ENCODE results near the gene ACYP1.

Gene ACYP1

GRCh38 chr14:75050852-75051555 lies 12.8 kb downstream of the ACYP1 start, which contains the start of gene MLH3:
Gene MLH3 (minus strand): TSS chr14:75051467. CDS start chr14:75049655, 1,812 bp downstream.
- H3K27me3 ChIP-seq (ENCODE audit: insufficient read depth, low read length, poor library complexity, severe bottlenecking): no peaks in the 10 kb centered on the region
- no peaks in the 10 kb centered on the region for H3K9me2 ChIP-seq (replicated peaks; ENCODE audit: low read depth, low read length)
- peaks cover 5% of the 10 kb centered on the region for H4K20me1 ChIP-seq (ENCODE audit: insufficient read depth, low read length, poor library complexity, severe bottlenecking)
- no peaks in the 10 kb centered on the region for H3K36me3 ChIP-seq (ENCODE audit: insufficient read depth, low read length)
- peak within 1 kb of the TSS; percentile 80 for H3K4me2 ChIP-seq (ENCODE audit: low read depth, low read length, poor library complexity, severe bottlenecking)
- H3K4me1 ChIP-seq (ENCODE audit: insufficient read depth, low read length, poor library complexity, severe bottlenecking): peaks cover 17% of the 10 kb centered on the region
- no peaks in the 10 kb centered on the region for H3K9me3 ChIP-seq (ENCODE audit: insufficient read depth, low read depth, low read length)
- peaks cover 20% of the 10 kb centered on the region for H3K79me2 ChIP-seq (ENCODE audit: insufficient read depth, low read length)
- TF ChIP-seq, protein P1, sequence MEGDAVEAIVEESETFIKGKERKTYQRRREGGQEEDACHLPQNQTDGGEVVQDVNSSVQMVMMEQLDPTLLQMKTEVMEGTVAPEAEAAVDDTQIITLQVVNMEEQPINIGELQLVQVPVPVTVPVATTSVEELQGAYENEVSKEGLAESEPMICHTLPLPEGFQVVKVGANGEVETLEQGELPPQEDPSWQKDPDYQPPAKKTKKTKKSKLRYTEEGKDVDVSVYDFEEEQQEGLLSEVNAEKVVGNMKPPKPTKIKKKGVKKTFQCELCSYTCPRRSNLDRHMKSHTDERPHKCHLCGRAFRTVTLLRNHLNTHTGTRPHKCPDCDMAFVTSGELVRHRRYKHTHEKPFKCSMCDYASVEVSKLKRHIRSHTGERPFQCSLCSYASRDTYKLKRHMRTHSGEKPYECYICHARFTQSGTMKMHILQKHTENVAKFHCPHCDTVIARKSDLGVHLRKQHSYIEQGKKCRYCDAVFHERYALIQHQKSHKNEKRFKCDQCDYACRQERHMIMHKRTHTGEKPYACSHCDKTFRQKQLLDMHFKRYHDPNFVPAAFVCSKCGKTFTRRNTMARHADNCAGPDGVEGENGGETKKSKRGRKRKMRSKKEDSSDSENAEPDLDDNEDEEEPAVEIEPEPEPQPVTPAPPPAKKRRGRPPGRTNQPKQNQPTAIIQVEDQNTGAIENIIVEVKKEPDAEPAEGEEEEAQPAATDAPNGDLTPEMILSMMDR (conservative IDR thresholded peaks at IDR 0.05; ENCODE audit: low read length): no peak
- no peak for TF ChIP-seq EZH2phosphoT487 (IDR thresholded peaks at IDR 0.05; ENCODE audit: borderline replicate concordance)
- H3F3A ChIP-seq (ENCODE audit: low read depth): 0 out of 2 replicates have a peak, but pooled peaks cover 12% of the 10 kb centered on the region
- peak within 1 kb of the TSS; percentile 83 for H3K4me3 ChIP-seq (ENCODE audit: low read length, poor library complexity, severe bottlenecking)
- H2AFZ ChIP-seq (ENCODE audit: low read length): peak within 1 kb of the TSS; percentile 92
- peak within 1 kb of the TSS; percentile 89 for H3K9ac ChIP-seq (ENCODE audit: low read depth, low read length, poor library complexity, severe bottlenecking)

GRCh38 chr14:75049731-75050201 lies 14.1 kb downstream of the ACYP1 start:
- Histone ChIP-seq H3K4me2 (ENCODE audit: low read depth, low read length, poor library complexity, severe bottlenecking) (peak overlapping the region; percentile 80), H3K27me3 (ENCODE audit: insufficient read depth, low read length, poor library complexity, severe bottlenecking) (no peaks in the 10 kb centered on the region), H2AFZ (ENCODE audit: low read length) (no peak overlapping the region), H3K9ac (ENCODE audit: low read depth, low read length, poor library complexity, severe bottlenecking) (peak overlapping the region; percentile 89), H3K4me1 (ENCODE audit: insufficient read depth, low read length, poor library complexity, severe bottlenecking) (peaks cover 19% of the 10 kb centered on the region), H3K4me3 (ENCODE audit: low read length, poor library complexity, severe bottlenecking) (peak overlapping the region; percentile 83), H3K9me2 (replicated peaks; ENCODE audit: low read depth, low read length) (no peaks in the 10 kb centered on the region), H3K79me2 (ENCODE audit: insufficient read depth, low read length) (peaks cover 20% of the 10 kb centered on the region), H3K36me3 (ENCODE audit: insufficient read depth, low read length) (no peaks in the 10 kb centered on the region), H3K9me3 (ENCODE audit: insufficient read depth, low read depth, low read length) (no peaks in the 10 kb centered on the region), H4K20me1 (ENCODE audit: insufficient read depth, low read length, poor library complexity, severe bottlenecking) (peaks cover 5% of the 10 kb centered on the region), H3F3A (ENCODE audit: low read depth) (0 out of 2 replicates have a peak, but pooled peaks cover 12% of the 10 kb centered on the region)
- TF ChIP-seq, protein P1 (conservative IDR thresholded peaks at IDR 0.05; ENCODE audit: low read length): no peak
- TF ChIP-seq EZH2phosphoT487 (IDR thresholded peaks at IDR 0.05; ENCODE audit: borderline replicate concordance): no peak

DNA sequence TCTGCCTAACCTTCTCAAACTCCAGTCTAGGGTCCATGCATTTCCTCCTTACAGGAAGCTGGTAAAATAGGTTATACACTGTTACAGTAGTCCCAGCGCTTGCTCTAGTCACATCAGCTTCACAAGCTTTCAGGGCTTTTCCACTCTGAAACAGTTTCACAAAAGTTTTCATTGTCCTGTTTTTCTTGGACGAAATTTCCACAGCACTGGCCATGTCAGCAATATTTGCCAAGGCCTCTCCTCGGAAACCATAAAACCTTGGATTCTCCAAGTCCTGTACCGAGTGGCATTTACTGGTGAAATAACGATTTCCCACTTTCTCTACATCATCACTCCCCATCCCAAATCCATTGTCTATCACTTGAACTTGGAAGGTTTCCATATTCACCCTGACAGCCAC lies 14.7 kb downstream of the ACYP1 start:
- Histone ChIP-seq H2AFZ (ENCODE audit: low read length) (no peak overlapping the region), H3K79me2 (ENCODE audit: insufficient read depth, low read length) (peaks cover 20% of the 10 kb centered on the region), H3K9ac (ENCODE audit: low read depth, low read length, poor library complexity, severe bottlenecking) (peak overlapping the region; percentile 1), H3F3A (ENCODE audit: low read depth) (0 out of 2 replicates have a peak, but pooled peaks cover 12% of the 10 kb centered on the region), H4K20me1 (ENCODE audit: insufficient read depth, low read length, poor library complexity, severe bottlenecking) (peaks cover 5% of the 10 kb centered on the region), H3K4me2 (ENCODE audit: low read depth, low read length, poor library complexity, severe bottlenecking) (peak overlapping the region; percentile 80), H3K9me2 (replicated peaks; ENCODE audit: low read depth, low read length) (no peaks in the 10 kb centered on the region), H3K36me3 (ENCODE audit: insufficient read depth, low read length) (no peaks in the 10 kb centered on the region), H3K9me3 (ENCODE audit: insufficient read depth, low read depth, low read length) (no peaks in the 10 kb centered on the region), H3K4me1 (ENCODE audit: insufficient read depth, low read length, poor library complexity, severe bottlenecking) (peaks cover 25% of the 10 kb centered on the region), H3K27me3 (ENCODE audit: insufficient read depth, low read length, poor library complexity, severe bottlenecking) (no peaks in the 10 kb centered on the region), H3K4me3 (ENCODE audit: low read length, poor library complexity, severe bottlenecking) (no peak overlapping the region)
- no peak for TF ChIP-seq EZH2phosphoT487 (IDR thresholded peaks at IDR 0.05; ENCODE audit: borderline replicate concordance)
- TF ChIP-seq, protein P1 (conservative IDR thresholded peaks at IDR 0.05; ENCODE audit: low read length): no peak

Measured in Loucy (cell line).